ENCODE results near the gene PPIH. TPM values are rescaled to one million over a fixed set of nuclear protein-coding genes. Genes with fewer than 3 reads are reported as not detected.
"Not testable (repeated sequence)": the region's sequence is repeated elsewhere in the genome, so short reads cannot be mapped to it uniquely, and the experiment has no call there.

Gene PPIH
- total RNA-seq, 1 donor from 2014 or later, result 28.9 TPM

- peak; percentile 80 for DNase-seq
Observed at GRCh38 chr1:42682739-42683531, 24.7 kb downstream of the PPIH start.

GRCh38 chr1:42684139-42684538, 25.9 kb downstream of the PPIH start:
- no peak for DNase-seq

- DNase-seq, result no peak
Observed at GRCh38 chr1:42686418-42686817, 28.2 kb downstream of the PPIH start.

- DNase-seq, result no peak
Observed at GRCh38 chr1:42689912-42690311, 31.7 kb downstream of the PPIH start.

- no peak for DNase-seq
Observed at GRCh38 chr1:42690477-42691156, 32.4 kb downstream of the PPIH start.

- DNase-seq, result no peak
Observed at GRCh38 chr1:42691157-42691498, 32.9 kb downstream of the PPIH start.

- DNase-seq, result no peak
Observed at GRCh38 chr1:42692461-42692860, 34.2 kb downstream of the PPIH start.

GRCh38 chr1:42692911-42693310, 34.7 kb downstream of the PPIH start:
- no peak for DNase-seq

- DNase-seq, result no peak
Observed at GRCh38 chr1:42698081-42698813, 40.0 kb downstream of the PPIH start.

- no peak for DNase-seq
Observed at GRCh38 chr1:42700006-42700405, 41.8 kb downstream of the PPIH start.

- DNase-seq, result no peak
Observed at GRCh38 chr1:42703888-42704464, 45.8 kb downstream of the PPIH start.

- not testable (repeated sequence) for DNase-seq
Observed at GRCh38 chr1:42712808-42713207, 54.6 kb downstream of the PPIH start.

GRCh38 chr1:42713293-42713692, 55.1 kb downstream of the PPIH start:
- no peak for DNase-seq

GRCh38 chr1:42714441-42714840, 56.2 kb downstream of the PPIH start:
- DNase-seq, result not testable (repeated sequence)

GRCh38 chr1:42720868-42721267, 62.6 kb downstream of the PPIH start:
- no peak for DNase-seq

- no peak for DNase-seq
Observed at GRCh38 chr1:42721926-42722325, 63.7 kb downstream of the PPIH start.

GRCh38 chr1:42722403-42722802, 64.2 kb downstream of the PPIH start:
- DNase-seq, result not testable (repeated sequence)

- no peak for DNase-seq
Observed at GRCh38 chr1:42723511-42723910, 65.3 kb downstream of the PPIH start.

GRCh38 chr1:42725820-42726219, 67.6 kb downstream of the PPIH start:
- not testable (repeated sequence) for DNase-seq

Measured in tongue (tissue), 2 donors.